ENCODE data around the gene PURB.
"Not testable (repeated sequence)": the region's sequence is repeated elsewhere in the genome, so short reads cannot be mapped to it uniquely, and the experiment has no call there.

The PURB gene

DNA sequence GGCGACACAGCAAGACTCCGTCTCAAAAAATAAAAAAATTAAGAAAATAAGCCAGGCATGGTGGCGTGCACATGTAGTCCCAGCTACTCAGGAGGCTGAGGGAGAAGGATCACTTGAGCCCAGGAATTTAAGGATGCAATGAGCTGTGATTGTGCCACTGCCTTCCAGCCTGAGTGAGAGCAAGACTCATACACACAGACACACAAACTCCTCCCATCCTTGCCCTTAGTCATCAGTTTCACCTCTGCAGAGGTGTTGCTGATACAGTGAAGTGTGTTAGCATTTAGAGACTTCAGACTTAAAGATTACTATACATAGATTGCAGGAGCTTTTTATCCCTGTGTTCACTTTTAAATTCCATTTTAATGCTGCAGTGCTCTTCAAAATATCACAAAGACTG is 31.9 kb downstream of the PURB start:
- no peak for DNase-seq (ENCODE audit: low spot score)

DNA sequence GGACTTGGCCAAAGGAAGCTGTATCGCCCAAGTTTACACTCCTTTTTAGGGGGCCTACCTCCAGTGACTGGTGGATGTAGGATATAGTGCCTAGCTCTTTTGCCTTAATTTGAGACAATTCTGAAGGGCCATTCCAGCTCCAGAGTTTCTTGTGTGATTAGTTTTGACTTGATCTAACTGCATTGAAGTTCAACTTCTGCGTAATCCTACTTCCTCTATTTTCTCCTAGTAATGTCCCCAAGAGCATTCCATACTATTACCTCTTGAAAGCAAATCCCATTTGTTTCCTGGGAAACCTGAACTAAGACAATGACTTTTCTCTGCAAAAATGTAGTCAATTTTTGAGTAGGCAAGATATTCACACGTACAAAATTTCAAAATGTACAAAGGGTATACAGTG is 32.7 kb downstream of the PURB start:
- DNase-seq (ENCODE audit: low spot score) = no peak

DNA sequence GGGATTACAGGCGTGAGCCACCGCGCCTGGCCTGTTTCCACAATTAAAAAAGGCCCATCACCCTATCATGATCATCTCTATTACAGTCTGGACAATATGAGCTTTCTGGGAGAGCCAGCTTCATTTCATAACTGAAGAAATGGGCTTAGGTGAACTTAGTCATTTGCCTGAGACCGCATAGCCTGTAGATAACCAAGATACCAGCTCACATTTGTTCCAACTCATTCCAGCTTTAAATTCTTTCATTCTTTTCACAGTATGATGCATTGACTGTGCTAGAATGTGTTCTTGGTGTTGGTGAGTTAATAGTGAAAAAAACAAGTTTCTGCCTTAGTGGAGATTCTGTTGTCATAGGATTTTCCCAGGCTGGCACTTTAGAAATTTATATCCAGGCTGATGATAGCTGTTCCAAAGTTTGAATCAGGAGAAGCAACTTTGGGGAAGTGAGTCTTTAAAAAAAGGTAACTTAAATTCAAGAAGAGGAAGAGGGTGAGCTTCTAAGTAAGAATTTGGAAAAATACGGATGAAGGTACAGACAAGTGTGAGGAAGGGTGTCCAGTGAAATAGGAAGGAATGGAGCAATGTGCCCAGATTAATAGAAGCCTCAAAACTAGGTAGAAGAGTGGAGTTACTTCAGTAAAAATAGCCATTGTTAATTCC is 35.3 kb downstream of the PURB start:
- no peak for DNase-seq (ENCODE audit: low spot score)

DNA sequence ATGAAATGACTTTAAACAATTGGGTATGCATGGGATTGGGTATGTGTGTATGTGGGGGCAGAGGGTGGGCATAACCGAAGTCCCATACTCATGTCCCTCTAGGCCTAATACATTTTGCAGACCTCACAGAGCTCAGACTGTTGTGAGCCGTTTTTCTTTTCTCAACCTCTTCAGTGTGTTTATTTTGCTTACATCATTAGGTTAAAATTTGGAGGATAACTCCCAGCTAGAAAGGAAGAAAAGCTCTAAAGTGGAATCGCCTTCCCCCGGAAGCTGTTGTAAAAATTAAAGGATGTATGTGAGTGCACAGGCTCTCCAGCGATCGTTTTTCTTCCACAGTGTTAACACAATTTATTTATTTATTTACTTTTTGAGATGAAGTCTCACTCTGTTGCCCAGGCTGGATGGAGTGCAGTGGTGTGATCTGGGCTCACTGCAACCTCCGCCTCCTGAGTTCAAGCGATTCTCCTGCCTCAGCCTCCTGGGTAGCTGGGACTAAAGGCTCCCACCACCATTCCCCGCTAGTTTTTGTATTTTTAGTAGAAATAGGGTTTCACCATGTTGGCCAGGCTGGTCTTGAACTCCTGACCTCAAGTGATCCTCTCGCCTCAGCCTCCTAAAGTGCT is 36.0 kb downstream of the PURB start:
- DNase-seq (ENCODE audit: low spot score) = no peak

DNA sequence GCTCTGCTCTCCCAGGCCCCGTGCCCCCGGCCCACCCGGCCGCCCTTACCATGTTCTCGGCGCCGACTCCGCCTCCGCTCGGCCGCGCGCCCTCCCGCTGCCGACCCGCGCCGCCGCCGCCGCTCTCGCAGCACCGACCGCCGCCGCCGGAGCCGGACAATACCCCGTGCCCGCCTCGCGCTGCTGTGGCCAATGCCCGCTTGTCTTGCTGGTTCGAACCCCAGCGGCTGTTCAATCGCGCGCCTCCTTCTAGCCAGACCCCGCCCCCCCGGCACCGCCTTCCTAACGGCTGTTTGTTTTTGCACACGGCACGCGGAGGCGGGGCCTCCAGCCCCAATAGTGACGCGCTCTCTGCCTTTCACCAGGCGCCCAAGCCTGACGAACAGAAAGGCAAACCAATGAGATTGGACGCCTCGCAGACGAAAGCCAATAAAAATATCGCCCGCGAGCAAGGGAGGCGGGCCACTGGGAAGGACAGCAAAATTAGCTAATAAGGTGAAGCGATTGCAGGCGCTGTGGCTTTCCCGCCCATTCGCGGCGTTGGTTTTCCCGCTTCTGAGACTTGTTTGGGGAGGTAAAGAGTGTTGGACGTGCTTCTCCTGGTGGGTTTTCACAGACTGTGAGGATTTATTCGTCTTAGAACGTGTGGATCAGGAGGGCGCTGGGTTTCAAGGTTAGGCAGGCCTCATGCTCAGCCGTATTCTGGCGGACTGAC is 37.3 kb downstream of the PURB start, which contains the start of gene H2AZ2:
Gene H2AZ2, minus strand, starts transcription at position 168 of the 715 bp plus-strand sequence. Its CDS starts 116 bp downstream, at position 52.
- peak; percentile 99 for DNase-seq (ENCODE audit: low spot score)

DNA sequence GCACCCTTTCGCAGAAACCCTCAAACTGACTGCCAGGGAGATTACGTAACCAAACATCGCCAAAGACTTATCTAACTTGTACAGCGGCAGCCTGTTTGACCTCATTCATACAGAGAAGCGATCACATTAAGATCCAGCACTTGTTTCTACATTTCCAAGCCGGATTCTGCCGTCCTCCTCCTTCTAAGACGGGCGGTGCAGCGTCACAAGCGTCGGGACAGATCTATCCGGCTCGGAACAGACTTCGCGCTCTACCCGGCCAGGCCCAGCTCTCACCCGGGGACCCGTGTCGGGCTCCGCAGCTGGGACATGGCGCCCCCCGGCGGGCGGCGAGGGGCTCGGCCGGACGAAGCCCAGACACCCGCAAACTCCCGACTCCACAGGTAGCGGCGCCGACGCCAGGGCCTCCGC is 37.8 kb downstream of the PURB start:
- peak; percentile 91 for DNase-seq (ENCODE audit: low spot score)

DNA sequence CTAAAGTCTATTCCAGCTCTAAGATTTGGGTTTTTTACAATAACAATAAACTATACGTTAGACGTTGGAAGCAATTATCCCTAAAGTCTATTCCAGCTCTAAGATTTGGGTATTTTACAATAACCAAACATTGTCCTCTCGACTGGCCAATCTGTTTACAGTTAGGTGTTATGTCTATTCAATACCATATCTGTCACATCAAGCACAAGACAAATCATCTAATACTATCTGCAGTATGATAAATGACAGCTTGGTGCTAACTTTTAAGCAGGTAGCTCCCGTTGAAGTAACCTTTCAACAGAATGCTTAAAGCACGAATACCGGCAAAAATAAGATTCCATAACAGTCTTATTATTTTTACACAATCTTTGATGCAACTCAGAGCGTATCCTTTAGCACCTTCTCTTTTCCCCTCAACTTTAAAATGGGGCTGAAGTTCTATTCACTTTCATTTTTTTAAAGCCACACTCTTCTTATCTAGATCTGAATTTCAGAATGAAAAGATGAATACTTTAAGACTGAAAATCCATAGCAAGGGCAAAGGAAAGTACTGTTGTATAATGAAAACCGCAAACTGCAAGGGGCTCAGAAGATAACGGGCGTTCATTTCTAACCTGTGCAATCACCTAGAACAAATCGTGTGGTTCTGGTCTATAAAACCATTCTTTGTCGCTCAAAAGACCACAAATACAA is 38.4 kb downstream of the PURB start:
- DNase-seq (ENCODE audit: low spot score) = no peak

DNA sequence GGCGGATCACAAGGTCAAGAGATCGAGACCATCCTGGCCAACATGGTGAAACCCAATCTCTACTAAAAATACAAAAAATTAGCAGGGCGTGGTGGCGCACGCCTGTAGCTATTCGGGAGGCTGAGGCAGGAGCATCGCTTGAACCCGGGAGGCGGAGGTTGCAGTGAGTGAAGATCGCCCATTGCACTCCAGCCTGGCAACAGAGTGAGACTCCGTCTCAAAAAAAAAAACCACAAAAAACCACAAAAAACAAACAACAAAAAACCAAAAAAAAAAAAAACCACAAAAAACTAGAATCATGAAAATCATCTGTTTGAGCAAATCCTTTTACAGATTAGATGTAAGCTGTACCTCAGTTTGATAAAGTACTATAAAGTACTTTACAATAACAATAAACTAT is 38.9 kb downstream of the PURB start:
- not testable (repeated sequence) for DNase-seq (ENCODE audit: low spot score)

DNA sequence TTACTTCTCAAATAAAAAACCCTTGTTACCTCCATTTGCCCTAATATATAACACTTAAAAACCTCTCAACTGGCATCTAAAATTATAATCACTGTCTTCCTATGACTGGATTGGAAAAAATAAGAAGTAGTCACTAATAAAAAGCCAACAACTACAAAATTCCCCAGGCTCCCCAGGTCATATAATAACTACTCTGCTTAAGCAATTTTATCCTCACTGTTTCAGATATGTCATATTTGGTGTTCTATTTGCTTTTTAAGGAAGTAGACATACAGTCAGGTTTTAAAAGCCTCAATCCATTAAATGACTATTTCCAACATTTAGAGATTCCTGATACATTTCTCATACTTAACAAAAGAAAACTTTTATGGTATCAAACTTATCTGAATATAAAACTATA is 39.9 kb downstream of the PURB start:
- no peak for DNase-seq (ENCODE audit: low spot score)

DNA sequence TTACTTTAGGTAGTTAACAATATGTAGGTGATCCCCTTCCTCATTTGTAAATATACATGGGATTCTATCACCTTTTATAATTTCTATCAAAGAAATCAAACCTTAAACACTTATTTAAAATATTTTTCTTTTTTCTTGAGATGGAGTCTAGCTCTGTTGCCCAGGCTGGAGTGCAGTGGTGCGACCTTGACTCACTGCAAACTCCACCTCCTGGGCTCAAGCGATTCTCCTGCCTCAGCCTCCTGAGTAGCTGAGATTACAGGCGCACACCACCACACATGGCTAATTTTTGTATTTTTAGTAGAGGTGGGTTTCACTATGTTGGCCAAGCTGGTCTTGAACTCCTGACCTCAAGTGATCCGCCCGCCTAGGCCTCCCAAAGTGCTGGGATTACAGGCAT is 41.9 kb downstream of the PURB start:
- DNase-seq (ENCODE audit: low spot score) = not testable (repeated sequence)

DNA sequence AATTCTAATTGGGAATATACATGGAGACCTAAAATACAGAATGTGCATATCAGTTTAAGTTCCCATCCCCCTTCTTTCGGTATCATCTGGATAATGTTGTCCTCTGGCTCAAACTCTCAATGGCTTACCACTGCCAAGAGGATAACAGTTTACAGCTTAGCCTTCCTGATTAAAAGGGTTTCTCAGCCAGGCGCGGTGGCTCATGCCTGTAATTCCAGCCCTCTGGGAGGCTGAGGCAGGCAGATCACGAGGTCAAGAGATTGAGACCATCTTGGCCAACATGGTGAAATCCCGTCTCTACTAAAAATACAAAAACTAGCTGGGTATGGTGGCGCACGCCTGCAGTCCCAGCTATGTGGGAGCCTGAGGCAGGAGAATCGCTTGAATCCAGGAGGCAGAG is 42.7 kb downstream of the PURB start:
- not testable (repeated sequence) for DNase-seq (ENCODE audit: low spot score)

DNA sequence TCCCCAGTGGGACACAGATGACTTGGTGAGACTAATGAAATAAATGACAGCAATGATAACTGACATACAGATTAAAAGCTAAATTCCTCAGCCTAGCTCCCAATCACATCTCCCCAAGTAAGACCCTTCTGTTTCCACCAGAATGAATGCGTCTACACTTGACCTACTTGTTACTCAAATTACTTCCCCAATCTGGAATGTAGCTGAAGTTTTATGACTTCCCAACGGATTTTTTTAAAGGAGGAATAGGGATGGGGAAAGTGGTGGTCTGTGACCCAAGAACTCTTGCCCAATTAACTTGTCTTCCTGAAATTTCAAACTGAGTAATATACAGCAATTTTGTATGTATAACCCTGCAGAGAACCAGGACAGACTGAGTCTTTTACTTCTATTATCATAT is 46.6 kb downstream of the PURB start:
- no peak for DNase-seq (ENCODE audit: low spot score)

DNA sequence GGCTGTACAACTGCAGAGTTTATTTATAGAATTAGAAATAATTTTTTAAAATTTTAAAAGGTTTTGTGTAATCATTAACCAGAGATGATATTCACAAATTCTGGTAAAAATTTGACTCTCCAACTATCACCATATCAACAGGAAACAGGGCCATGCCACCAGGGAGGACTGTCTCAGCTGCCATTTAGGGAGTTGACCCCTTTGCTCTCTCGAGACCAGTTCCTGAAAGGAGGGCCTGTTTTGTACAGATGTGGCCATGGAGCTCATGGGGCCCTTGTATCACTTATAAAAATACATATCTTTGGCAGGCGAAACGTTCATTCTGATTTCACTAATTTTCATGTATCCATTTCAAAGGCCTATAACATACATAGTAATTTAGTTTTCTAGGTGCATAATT is 57.8 kb downstream of the PURB start:
- DNase-seq (ENCODE audit: low spot score) = no peak

All from hepatic stellate cell (primary cell).